HEK293 (cell line): ENCODE data around the gene GNG12.

Experiments
- GFI1B ChIP-seq: fragments of 450-650 bp; formaldehyde crosslinking; IDR thresholded peaks from 2 replicates; pipeline ENCODE4 v1.5.1; 2016; ENCODE audit warnings: missing biosample characterization, missing genetic modification characterization
- TSHZ1 ChIP-seq: fragments of 450-650 bp; formaldehyde crosslinking; IDR thresholded peaks from 2 replicates; pipeline ENCODE4 v1.5.1; 2016; ENCODE audit warnings: missing biosample characterization, missing genetic modification characterization, borderline replicate concordance
- YY1 ChIP-seq: fragments of 450-650 bp; formaldehyde crosslinking; IDR thresholded peaks from 2 replicates; pipeline ENCODE4 v1.5.1; 2018; ENCODE audit warnings: missing biosample characterization, missing genetic modification characterization
- ZBTB7A ChIP-seq: fragments of 450-650 bp; formaldehyde crosslinking; IDR thresholded peaks from 2 replicates; pipeline ENCODE4 v1.5.1; 2016; ENCODE audit warnings: low read depth, missing biosample characterization, missing genetic modification characterization
- ZBTB8A ChIP-seq: fragments of 450-650 bp; formaldehyde crosslinking; IDR thresholded peaks from 2 replicates; pipeline ENCODE4 v1.5.1; 2016; ENCODE audit warnings: missing biosample characterization, missing genetic modification characterization
- ZNF10 ChIP-seq: fragments of 450-650 bp; formaldehyde crosslinking; IDR thresholded peaks from 2 replicates; pipeline ENCODE4 v1.5.1; 2017; ENCODE audit warnings: missing biosample characterization, missing genetic modification characterization
- ZNF16 ChIP-seq: fragments of 450-650 bp; formaldehyde crosslinking; IDR thresholded peaks from 2 replicates; pipeline ENCODE4 v1.5.1; 2016; ENCODE audit warnings: low read depth, missing biosample characterization, missing genetic modification characterization
- ZNF248 ChIP-seq: fragments of 450-650 bp; formaldehyde crosslinking; IDR thresholded peaks from 2 replicates; pipeline ENCODE4 v1.5.1; 2017; ENCODE audit warnings: missing biosample characterization, missing genetic modification characterization
- ZNF518A ChIP-seq: fragments of 450-650 bp; formaldehyde crosslinking; conservative IDR thresholded peaks from 2 replicates; pipeline ENCODE4 v1.5.1; 2016; ENCODE audit warnings: low read depth, missing biosample characterization, missing genetic modification characterization
- ZNF549 ChIP-seq: fragments of 450-650 bp; IDR thresholded peaks from 2 replicates; pipeline ENCODE4 v1.5.1; 2018; ENCODE audit warnings: missing biosample characterization, missing genetic modification characterization, mild to moderate bottlenecking, inconsistent platforms, moderate library complexity
- ZNF610 ChIP-seq: fragments of 450-650 bp; formaldehyde crosslinking; IDR thresholded peaks from 2 replicates; pipeline ENCODE4 v1.5.1; 2016; ENCODE audit warnings: missing biosample characterization, missing genetic modification characterization, borderline replicate concordance
- ZNF660 ChIP-seq: fragments of 450-650 bp; IDR thresholded peaks from 2 replicates; pipeline ENCODE4 v1.5.1; 2018; ENCODE audit warnings: missing biosample characterization, mild to moderate bottlenecking, missing genetic modification characterization
- ZNF677 ChIP-seq: fragments of 450-650 bp; IDR thresholded peaks from 2 replicates; pipeline ENCODE4 v1.5.0; 2018; ENCODE audit warnings: missing biosample characterization, mild to moderate bottlenecking, missing genetic modification characterization, moderate library complexity
- ZNF776 ChIP-seq: fragments of 450-650 bp; formaldehyde crosslinking; IDR thresholded peaks from 2 replicates; pipeline ENCODE4 v1.5.0; 2017; ENCODE audit warnings: missing biosample characterization, missing genetic modification characterization, borderline replicate concordance
- TF ChIP-seq, protein P1 (sequence below): fragments of 450-650 bp; formaldehyde crosslinking; IDR thresholded peaks from 2 replicates; pipeline ENCODE4; 2016; ENCODE audit warnings: missing biosample characterization, missing genetic modification characterization
- TF ChIP-seq, protein P2 (sequence below): fragments of 450-650 bp; formaldehyde crosslinking; IDR thresholded peaks from 2 replicates; pipeline ENCODE4 v1.5.1; 2016; ENCODE audit warnings: missing biosample characterization, missing genetic modification characterization, low read depth
- TF ChIP-seq, protein P3 (sequence below): fragments of 450-650 bp; formaldehyde crosslinking; IDR thresholded peaks from 2 replicates; pipeline ENCODE4 v1.5.1; 2016; ENCODE audit warnings: missing biosample characterization, missing genetic modification characterization
- TF ChIP-seq, protein P4 (sequence below): fragments of 450-650 bp; formaldehyde crosslinking; IDR thresholded peaks from 2 replicates; pipeline ENCODE4 v1.5.1; 2016; ENCODE audit warnings: missing biosample characterization, missing genetic modification characterization
- TF ChIP-seq, protein P5 (sequence below): fragments of 450-650 bp; formaldehyde crosslinking; IDR thresholded peaks from 2 replicates; pipeline ENCODE4 v1.5.1; 2016; ENCODE audit warnings: missing biosample characterization, missing genetic modification characterization

GNG12 gene

GRCh38 chr1:67832737-67833601 lies at the start of gene GNG12 (continued):
- no peak for TF ChIP-seq YY1 (tag by site-specific recombination)
- peak; percentile 80; the same call in 1 of the 2 replicates for TF ChIP-seq ZNF660 (tag by site-specific recombination)
- TF ChIP-seq, protein P1, sequence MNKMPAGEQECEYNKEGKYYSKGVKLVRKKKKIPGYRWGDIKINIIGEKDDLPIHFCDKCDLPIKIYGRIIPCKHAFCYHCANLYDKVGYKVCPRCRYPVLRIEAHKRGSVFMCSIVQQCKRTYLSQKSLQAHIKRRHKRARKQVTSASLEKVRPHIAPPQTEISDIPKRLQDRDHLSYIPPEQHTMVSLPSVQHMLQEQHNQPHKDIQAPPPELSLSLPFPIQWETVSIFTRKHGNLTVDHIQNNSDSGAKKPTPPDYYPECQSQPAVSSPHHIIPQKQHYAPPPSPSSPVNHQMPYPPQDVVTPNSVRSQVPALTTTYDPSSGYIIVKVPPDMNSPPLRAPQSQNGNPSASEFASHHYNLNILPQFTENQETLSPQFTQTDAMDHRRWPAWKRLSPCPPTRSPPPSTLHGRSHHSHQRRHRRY (tag by site-specific recombination): no peak
- no peak for TF ChIP-seq GFI1B (tag by site-specific recombination)
- TF ChIP-seq ZBTB7A (tag by site-specific recombination): no peak
- TF ChIP-seq, protein P2, sequence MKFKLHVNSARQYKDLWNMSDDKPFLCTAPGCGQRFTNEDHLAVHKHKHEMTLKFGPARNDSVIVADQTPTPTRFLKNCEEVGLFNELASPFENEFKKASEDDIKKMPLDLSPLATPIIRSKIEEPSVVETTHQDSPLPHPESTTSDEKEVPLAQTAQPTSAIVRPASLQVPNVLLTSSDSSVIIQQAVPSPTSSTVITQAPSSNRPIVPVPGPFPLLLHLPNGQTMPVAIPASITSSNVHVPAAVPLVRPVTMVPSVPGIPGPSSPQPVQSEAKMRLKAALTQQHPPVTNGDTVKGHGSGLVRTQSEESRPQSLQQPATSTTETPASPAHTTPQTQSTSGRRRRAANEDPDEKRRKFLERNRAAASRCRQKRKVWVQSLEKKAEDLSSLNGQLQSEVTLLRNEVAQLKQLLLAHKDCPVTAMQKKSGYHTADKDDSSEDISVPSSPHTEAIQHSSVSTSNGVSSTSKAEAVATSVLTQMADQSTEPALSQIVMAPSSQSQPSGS (tag by site-specific recombination): no peak
- no peak for TF ChIP-seq TSHZ1 (tag by site-specific recombination)
- TF ChIP-seq, protein P3, sequence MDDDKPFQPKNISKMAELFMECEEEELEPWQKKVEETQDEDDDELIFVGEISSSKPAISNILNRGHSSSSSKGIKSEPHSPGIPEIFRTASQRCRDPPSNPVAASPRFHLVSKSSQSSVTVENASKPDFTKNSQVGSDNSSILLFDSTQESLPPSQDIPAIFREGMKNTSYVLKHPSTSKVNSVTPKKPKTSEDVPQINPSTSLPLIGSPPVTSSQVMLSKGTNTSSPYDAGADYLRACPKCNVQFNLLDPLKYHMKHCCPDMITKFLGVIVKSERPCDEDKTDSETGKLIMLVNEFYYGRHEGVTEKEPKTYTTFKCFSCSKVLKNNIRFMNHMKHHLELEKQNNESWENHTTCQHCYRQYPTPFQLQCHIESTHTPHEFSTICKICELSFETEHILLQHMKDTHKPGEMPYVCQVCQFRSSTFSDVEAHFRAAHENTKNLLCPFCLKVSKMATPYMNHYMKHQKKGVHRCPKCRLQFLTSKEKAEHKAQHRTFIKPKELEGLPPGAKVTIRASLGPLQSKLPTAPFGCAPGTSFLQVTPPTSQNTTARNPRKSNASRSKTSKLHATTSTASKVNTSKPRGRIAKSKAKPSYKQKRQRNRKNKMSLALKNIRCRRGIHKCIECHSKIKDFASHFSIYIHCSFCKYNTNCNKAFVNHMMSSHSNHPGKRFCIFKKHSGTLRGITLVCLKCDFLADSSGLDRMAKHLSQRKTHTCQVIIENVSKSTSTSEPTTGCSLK (tag by site-specific recombination): no peak
- peak; percentile 34; the same call in 1 of the 2 replicates for TF ChIP-seq ZNF610 (tag by site-specific recombination)
- TF ChIP-seq ZNF10 (tag by site-specific recombination): no peak
- TF ChIP-seq ZNF16 (tag by site-specific recombination): no peak
- no peak for TF ChIP-seq ZNF549
- TF ChIP-seq ZBTB8A (tag by site-specific recombination): peak; percentile 96
- TF ChIP-seq, protein P4, sequence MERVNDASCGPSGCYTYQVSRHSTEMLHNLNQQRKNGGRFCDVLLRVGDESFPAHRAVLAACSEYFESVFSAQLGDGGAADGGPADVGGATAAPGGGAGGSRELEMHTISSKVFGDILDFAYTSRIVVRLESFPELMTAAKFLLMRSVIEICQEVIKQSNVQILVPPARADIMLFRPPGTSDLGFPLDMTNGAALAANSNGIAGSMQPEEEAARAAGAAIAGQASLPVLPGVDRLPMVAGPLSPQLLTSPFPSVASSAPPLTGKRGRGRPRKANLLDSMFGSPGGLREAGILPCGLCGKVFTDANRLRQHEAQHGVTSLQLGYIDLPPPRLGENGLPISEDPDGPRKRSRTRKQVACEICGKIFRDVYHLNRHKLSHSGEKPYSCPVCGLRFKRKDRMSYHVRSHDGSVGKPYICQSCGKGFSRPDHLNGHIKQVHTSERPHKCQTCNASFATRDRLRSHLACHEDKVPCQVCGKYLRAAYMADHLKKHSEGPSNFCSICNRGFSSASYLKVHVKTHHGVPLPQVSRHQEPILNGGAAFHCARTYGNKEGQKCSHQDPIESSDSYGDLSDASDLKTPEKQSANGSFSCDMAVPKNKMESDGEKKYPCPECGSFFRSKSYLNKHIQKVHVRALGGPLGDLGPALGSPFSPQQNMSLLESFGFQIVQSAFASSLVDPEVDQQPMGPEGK (tag by site-specific recombination): peak; percentile 99
- TF ChIP-seq ZNF518A (tag by site-specific recombination): no peak
- TF ChIP-seq ZNF248 (tag by site-specific recombination): no peak
- TF ChIP-seq ZNF776 (tag by site-specific recombination): no peak
- TF ChIP-seq, protein P5, sequence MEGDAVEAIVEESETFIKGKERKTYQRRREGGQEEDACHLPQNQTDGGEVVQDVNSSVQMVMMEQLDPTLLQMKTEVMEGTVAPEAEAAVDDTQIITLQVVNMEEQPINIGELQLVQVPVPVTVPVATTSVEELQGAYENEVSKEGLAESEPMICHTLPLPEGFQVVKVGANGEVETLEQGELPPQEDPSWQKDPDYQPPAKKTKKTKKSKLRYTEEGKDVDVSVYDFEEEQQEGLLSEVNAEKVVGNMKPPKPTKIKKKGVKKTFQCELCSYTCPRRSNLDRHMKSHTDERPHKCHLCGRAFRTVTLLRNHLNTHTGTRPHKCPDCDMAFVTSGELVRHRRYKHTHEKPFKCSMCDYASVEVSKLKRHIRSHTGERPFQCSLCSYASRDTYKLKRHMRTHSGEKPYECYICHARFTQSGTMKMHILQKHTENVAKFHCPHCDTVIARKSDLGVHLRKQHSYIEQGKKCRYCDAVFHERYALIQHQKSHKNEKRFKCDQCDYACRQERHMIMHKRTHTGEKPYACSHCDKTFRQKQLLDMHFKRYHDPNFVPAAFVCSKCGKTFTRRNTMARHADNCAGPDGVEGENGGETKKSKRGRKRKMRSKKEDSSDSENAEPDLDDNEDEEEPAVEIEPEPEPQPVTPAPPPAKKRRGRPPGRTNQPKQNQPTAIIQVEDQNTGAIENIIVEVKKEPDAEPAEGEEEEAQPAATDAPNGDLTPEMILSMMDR: peak; percentile 64
- TF ChIP-seq ZNF677 (tag by site-specific recombination): 0 out of 2 replicates have a peak, but pooled peaks have one; percentile 3
